GM18867 (cell line): ENCODE measurements around the gene NIPAL1.
"Not testable (repeated sequence)": the region's sequence is repeated elsewhere in the genome, so short reads cannot be mapped to it uniquely, and the experiment has no call there.

Experiments used
- ATAC-seq: cut with Tn5 transposase; IDR thresholded peaks from one replicate; pipeline ENCODE4 v1.9.1; 2021; ENCODE audit warnings: mild to moderate bottlenecking, moderate library complexity; ENCODE audit not compliant: unreplicated experiment

NIPAL1 gene

DNA sequence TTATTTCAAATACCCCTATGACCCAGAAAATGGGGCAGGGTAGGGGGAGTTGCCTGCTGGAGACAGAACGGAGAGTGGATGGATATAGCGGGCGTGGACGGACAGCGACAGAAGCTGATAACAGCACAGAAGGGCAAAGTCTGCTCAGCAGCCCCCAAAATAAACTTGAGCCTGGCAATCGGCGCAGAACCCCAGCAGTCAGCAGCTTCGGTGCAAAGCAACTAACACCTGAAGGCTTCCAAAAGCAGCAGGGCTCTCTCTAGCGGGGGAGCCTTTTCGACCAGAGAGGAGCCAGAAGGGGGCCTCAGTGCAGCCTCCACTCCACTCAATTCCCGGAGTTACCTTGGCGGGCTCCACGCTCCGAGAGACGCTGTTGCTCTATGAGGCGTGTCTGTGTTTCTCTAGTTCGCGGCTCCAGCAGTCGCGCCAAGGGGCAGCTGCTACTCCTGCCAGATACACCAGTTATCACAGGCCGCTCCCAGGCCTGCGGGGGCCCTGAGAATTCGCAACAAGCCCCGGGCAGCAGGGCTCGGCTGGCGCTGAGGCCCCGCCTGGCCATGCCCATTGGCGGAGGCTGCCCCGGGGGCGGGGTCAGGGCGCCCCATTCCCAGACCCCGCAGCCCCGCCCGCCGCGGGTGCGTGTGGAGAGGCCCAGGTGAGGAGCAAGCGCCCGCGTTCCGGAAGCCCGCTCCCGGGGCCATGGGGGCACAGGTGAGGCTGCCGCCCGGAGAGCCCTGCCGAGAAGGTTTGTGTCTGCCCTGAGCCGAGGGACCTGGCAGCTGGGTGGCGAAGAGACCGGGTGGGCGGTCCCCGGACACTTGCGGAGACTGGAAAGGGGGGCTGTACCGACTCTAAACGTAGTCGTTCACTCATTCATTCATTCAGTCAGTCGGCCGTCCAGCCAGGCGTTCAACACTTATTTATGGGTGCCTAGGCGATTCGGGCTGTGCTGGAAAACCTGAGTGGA is at the start of gene NIPAL1, which contains the start of gene CNGA1:
NIPAL1 (plus strand) TSS at position 632 of the 967 bp plus-strand sequence; CDS start at position 700, 68 bp downstream.
CNGA1 (minus strand) TSS at position 541 of the 967 bp plus-strand sequence. CDS start 63,992 bp downstream, outside the sequence.
- peak; percentile 91 for ATAC-seq

DNA sequence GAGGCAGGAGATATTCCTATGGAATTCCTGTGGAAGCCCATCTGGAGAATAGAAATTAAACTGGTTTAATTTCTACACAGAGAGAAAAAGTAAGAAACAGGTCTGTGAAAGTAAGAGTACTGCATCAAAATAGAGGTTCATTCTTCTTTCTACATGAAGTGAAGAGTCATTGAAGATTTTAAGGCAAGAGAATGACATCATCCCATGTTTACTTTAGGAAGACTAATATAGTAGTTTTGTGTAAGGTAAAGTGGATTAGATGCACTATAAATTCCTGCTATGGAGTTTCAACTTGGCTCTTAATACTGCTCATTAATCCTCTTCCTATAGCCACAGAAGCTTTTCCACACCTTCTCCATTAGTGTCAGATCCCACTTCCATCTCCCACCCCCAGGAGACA is 47.7 kb upstream of the NIPAL1 start:
- no peak for ATAC-seq

DNA sequence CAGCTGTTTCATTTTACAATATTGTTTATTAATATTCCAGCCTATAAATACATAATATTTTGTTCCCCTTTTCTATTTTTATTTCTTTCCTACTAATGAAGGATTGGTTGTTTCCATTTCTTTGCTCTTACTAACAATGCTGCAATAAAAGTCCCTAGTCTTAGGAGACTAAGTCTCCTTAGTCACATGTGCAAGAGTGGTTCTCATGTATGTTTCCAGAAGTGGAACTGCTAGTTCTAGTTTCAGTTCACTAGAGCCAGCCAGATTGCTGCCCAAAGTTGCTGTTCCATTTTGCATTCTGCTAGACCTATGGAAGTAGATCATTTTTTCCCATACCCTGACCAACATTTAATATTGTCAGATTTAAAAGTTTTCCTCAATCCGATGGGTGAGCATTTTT is 44.4 kb upstream of the NIPAL1 start:
- peak; percentile 73 for ATAC-seq

DNA sequence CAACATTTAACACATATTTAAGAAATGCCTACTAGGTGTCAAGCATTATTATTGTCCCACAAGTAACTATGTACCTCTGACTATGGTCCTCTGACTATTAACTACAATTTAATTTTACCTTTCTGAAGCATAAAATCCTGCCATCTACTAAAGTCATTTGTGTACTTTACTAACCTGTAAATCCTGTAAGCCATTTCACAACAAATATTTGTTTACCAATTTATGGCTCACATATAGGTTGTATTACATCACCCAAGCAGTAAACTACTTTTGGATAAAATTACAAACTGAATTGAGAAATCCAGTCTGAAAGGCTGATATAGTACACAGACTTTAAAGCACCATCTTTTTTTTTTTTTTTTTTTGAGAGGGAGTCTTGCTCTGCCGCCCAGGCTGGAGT is 43.9 kb upstream of the NIPAL1 start:
- no peak for ATAC-seq

DNA sequence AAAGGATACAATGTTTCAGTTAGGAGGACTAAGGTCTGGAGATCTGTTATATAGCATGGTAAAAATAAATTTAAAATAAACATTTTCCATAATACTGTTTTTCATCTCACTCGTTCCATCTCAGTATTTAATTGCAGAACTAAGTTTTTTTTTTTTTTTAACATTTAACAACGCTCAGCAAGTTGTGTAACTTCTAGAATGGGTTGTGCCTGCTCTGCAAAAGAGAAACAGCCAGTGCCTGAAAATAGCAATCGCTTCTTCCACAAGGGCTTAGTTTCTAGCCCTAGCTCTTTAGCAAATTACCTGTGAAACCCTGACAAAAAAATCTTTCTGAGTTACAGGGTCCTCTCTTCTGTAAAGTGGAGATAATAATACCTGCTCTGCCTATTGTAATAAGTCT is 42.0 kb upstream of the NIPAL1 start:
- ATAC-seq: no peak

DNA sequence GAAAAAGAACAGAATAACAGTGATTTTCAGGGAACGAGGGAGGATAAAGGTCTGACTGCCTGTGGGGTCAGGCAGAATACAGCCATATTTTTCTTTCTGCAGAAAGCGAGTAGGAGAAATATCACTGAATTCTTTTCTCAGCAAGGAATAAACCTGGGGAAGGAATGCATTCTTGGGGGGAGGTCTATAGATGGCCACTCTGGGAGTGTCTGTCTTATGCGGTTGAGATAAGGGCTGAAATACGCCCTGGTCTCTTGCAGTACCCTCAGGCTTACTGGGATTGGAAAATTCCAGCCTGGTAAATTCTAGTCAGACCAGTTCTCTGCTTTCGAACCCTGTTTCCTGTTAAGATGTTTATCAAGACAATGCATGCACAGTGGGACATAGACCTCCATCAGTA is 26.4 kb upstream of the NIPAL1 start:
- ATAC-seq: no peak

DNA sequence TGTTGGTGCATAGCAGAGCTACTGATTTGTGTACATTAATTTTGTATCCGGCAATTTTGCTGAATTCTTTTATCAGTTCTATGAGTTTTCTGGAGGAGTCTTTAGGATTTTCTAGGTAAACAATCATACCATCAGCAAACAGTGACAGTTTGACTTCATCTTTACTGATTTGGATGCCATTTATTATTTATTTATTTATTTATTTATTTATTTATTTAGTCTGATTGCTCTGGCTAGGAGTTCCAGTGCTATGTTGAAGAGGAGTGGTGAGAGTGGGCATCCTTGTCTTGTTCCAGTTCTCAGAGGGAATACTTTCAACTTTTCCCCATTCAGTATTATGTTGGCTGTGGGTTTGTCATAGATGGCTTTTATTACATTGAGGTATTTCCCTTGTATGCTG is 24.1 kb upstream of the NIPAL1 start:
- not testable (repeated sequence) for ATAC-seq

DNA sequence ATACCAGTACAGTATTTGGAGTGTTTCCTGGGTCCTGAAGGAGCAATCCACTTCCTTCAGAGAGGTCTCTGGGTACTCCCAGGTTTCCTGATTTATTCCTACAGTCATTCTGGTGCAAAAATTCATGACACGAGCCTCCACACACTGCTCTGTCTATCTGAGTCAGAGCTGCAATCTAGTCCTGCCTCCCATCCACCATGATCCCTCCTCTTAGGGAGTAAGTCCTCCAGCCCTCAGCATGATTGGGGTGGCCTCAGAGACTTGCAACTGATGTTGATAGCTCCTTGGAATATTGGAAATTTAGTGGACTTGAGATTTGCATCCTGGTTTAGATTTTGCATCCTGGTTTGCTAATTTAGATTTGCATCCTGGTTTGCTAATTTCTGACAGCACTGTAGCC is 20.6 kb upstream of the NIPAL1 start:
- ATAC-seq: no peak

DNA sequence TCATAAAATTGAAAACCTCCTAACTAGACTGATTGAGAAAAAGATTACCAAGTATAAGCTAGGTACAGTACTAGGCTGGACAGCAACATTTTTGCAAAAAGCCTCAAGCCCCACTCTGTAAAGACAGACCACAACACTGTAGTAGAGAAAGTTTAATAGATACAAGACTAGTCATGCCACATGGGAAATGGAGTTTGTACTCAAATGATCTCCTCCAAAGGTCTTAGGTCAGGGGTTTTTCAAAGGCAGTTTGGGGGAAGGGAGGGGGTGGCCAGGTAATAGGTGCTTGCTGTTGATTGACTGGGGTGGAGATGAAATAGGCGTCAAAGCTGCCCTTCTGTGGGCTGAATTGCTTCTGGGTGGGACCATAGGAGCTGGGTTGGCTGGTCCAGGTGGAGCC is 14.3 kb upstream of the NIPAL1 start:
- no peak for ATAC-seq

DNA sequence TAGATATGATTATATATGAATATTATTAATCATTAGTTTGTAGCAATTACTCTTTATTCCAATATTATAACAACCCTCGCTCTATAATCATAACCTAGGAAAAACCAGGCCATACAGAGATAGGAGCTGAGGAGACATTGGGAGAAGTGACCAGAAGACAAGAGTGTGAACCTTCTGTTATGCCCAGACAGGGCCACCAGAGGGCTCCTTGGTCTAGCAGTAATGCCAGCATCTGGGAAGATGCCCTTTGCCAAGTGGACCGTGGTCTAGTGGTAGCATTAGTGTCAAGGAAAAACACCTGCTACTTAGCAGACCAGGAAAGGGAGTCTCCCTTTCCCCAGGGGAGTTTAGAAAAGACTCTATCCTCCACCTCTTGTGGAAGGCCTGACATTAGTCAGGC is 13.0 kb upstream of the NIPAL1 start:
- not testable (repeated sequence) for ATAC-seq

DNA sequence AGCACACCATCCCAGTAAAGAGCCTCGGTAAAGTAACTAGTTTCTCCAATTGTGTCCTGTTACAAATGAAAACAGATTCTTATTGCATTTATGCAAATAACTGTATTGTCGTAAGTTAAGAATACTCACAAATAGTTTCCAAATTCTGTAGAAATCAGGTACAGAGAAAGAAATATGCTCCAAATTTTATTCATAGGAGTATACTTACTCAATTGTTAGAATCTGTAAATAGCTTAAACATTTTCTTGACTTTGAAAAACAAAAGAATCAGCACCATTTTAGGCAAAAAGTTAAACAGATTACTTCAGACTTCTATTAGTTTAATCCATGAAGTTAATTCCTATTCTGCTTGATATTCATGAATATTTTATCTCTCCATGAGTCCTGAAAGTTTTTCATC is 10.8 kb upstream of the NIPAL1 start:
- ATAC-seq: no peak

DNA sequence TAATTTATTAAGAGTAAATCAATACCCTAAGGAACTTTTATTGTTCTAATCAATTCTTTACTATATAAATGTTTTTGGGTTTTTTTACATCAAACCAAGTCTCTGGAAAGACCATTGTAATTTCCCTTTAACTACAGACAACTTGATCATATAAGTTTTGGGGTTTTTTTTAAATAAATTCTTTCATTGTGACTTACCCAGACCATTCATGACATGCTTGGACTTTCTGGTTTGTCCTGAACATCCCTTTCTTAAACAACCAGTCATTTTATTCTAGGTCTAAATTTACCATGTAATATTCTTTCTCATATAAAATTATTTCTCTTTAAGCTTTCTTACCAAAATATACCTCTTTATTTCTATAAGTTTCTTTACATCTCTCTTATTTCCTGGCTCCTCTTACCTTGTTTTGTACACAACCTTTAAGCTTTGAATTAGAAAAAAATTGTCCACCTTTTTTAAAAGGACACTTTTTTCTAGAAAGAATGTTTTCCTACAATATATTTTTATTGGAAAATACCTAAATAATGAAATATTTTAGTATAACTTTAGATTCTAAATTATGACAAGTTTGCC is 8.5 kb upstream of the NIPAL1 start:
- no peak for ATAC-seq

DNA sequence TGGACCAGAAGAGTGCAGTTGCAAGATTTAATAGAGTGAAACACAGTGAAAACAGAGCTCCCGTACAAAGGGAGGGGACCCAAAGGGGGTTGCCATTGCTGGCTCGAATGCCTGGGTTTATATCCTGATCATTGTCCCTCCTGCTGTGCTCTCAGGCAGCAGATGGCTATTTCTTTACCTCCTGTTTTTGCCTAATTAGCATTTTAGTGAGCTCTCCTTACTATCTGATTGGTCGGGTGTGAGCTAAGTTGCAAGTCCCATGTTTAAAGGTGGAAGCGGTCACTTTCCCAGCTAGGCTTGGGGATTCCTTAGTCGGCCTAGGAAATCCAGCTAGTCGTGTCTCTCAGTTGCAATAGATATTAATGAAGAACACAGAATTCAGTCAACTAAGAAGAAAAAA is 5.7 kb upstream of the NIPAL1 start:
- ATAC-seq: not testable (repeated sequence)

DNA sequence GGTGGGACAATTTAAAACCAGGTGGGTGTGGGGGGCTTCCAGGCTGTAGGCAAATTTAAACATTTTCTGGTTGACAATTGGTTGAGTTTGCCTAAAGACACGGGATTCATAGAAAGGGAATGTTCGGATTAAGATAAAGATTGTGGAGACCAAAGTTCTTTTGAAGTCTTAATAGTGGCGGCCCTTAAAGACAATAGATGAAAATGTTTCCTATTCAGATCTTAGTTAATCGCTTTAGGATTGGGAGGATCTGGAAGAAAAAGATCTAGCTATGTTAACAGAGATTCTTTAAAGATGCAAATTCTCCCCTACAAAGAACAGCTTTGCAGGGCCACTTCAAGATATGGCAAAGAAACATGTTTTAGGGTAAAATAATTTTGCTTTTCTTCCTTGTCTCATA is 4.8 kb upstream of the NIPAL1 start:
- ATAC-seq: no peak

DNA sequence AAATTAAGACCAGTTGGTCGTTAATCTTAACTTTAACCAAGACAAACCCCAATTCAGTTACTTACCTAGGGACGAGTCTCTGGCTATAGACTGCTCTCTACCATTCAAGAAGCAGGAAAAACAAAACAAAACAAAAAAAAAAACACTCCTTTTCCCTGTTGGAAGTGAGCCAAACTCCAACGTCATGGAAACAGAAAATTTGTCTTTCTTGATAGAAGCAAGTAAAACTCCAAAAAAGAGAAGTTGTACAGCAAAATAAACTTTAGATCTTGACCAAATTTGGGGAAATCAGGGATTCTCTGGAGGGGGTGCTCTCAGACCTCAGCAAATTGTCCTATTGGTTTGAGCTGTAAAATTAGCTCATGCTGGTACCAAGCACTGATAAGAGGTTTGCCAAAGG is 3.7 kb upstream of the NIPAL1 start:
- no peak for ATAC-seq

DNA sequence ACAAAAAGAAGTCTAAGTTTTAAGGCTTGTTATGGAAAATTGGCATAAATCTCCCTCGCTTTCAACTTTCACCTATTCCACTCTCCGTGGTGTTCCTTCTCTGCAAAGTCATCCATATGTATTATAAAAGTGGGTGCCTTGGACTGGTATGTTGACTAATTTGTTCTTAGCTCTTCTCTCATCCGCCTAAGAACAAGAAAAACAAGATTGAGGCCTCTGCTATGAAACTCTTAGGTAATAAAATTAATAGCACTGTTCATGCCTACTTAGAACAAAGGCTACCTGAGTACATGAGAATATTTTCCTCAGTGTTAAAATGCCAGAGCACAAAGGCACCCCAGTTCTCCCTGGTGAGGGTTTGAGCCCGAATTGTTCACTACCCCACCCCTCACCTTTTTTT is 1.4 kb upstream of the NIPAL1 start:
- no peak for ATAC-seq

DNA sequence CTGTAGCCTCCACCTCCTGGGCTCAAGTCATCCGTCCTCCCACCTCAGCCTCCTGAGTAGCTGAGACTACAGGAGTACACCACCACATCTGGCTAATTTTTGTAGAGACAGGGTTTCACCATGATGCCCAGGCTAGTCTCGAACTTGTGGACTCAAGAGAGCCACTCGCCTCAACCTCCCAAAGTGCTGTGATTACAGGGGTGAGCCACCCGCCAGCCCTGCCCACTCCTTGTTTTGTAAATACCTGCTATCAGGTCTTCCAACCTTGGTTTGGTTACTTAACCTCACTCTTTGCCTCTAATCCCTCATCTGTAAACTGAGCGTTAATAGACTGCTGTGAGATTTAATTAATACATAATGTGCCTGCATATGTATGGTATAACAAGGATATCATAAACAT is 894 bp upstream of the NIPAL1 start:
- ATAC-seq: no peak

DNA sequence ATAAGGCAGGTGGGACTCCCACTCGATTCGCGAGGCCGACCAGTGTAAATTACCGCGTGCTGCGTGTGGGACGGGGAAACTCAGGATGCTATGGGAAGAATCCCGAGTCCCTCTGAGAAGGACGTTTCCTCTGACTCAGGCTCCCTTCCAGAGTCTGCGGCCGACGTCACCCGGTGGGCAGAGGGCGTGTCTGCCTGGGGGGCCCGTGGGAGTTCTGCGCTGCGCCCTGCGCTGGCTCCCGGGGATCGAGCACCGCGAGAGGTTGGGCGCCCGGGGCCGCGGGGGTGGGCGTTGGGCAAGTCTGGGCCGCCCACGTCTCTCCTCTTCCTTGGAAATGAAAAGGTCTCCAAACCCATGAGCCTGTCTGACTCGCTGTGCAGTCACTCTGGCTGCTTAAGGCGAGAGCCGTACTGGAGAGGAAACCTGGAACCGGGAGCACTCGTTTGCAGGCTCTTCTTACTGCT is 568 bp downstream of the NIPAL1 start:
- no peak for ATAC-seq

DNA sequence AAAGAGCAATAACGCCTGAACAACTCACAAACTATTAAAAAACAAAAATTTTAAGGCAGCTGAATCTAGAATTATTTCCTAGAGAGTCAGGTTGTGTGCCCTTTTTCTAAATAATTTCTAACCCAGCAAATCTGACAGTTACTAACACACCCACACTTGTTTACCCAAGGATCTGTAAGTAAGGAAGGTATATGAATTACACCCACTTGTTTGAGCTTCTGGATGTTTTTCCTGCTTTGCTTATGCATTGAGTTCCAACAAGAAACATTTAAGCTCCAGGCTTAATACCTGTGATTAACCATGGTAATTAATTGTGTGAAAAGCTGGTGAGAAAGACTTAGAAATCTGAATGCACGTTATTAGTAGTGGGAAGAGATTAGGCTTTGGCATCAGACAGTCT is 1.5 kb downstream of the NIPAL1 start:
- ATAC-seq: no peak

DNA sequence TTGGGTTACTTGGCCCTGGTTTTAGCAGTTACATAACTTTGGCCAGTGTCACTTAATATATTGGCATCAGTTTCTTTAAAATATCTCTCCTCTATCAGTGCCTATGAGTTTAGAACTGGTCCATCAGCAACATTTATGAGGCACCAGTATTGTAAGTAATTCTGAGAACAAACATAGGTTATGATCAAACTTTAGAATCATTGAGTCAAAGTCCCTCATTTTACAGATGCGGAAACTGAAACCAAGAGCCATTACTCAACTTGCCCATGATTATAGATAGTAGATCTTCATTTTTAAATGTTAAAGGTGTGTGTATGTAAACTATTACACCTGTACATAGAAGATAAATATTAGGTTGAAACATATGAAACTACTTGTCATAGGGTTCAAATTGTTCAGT is 4.5 kb downstream of the NIPAL1 start:
- ATAC-seq: no peak

DNA sequence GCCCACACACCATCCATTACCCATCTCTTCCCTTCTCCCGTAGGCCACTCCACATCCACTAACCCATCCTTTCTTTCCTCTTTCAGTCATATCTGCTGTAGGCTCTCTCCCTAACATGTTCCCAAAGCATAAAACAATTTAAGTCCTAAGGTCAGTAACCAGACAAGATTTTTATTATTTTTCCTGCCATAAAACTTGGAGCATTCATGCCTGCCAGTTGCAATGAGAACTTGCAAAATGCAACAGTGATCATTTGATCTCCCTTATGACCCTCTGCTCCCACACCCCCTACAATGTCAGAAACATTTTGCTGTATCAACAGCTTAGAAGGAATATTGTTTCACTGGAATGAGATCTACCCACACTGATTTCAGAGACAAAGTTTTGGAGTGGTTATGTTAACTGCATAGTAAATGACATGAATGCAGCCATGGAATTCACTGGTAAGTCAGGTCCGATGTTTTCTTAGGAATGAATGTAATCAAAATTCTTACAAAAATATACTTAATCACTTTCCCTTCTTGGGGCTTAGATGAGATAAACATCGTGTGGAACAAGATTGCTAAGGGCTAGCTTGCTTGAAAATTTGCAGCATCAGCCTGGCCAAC is 5.7 kb downstream of the NIPAL1 start:
- ATAC-seq: no peak

DNA sequence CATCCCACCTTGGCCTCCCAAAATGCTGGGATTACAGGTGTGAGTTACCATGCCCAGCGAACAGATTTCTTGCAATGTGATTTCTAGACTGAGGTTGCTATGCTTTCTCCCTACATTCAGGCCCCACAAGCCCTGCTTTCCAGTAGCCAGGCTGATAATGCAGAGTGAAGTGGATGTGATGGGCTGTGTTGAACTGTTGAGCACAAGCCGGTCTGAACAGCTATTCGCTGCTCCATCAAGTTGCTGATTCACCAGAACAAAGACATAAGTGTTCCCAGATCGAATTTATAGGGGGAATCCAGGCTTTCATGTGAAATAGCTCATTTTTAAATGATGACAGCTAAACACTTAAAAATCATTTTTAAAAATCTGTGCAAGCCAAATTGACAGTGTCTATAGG is 8.0 kb downstream of the NIPAL1 start:
- no peak for ATAC-seq
